Kidney (tissue), 14 donors: ENCODE measurements around the gene IL17B. TPM values are rescaled to one million over a fixed set of nuclear protein-coding genes. Genes with fewer than 3 reads are reported as not detected.
A peak's percentile ranks its signal among the peaks of the same experiment; 100 is the strongest.

Source experiments
- DNase-seq, 5 donors: peaks; one replicate each; pipeline ENCODE4 v3.0.0-alpha.2; 2013 to 2020
- FAIRE-seq: peaks from 2 replicates; lab custom pipeline; 2012; peaks lifted over from hg19 to GRCh38; lab: Jason Lieb, UNC
- H3K27ac ChIP-seq, 2 donors: one replicate each; pipeline ENCODE4 v1.7.0; 2013; ENCODE audit warnings: low read depth in 2 of 2, low read length in 2 of 2, inconsistent platforms in 1 of 2
- H3K27me3 ChIP-seq: one replicate; pipeline ENCODE4 v1.7.1; 2013; ENCODE audit warnings: low read length, inconsistent platforms; ENCODE audit not compliant: control insufficient read depth, insufficient read depth
- H3K36me3 ChIP-seq, 3 donors: one replicate each; pipeline versions ENCODE4 v1.7.0 to v1.7.1; 2013; ENCODE audit warnings: low read length in 3 of 3, control low read depth in 1 of 3, inconsistent platforms in 1 of 3; ENCODE audit not compliant: insufficient read depth in 3 of 3, control insufficient read depth in 2 of 3
- H3K4me1 ChIP-seq, 3 donors: one replicate each; pipeline versions ENCODE4 v1.7.0 to v1.7.1; 2013; ENCODE audit warnings: low read length in 3 of 3, inconsistent platforms in 1 of 3, low read depth in 1 of 3; ENCODE audit not compliant: control insufficient read depth in 2 of 3, insufficient read depth in 2 of 3
- H3K4me3 ChIP-seq, 3 donors: one replicate each; pipeline versions ENCODE4 v1.7.0 to v1.8.1; 2013; ENCODE audit warnings: low read length in 3 of 3, control low read depth in 1 of 3, inconsistent platforms in 1 of 3
- H3K9ac ChIP-seq, 3 donors: one replicate each; pipeline versions ENCODE4 v1.7.0 to v1.7.1; 2013; ENCODE audit warnings: low read length in 3 of 3, control low read depth in 1 of 3, inconsistent platforms in 1 of 3
- H3K9me3 ChIP-seq, 3 donors: one replicate each; pipeline versions ENCODE4 v1.7.0 to v1.7.1; 2013; ENCODE audit warnings: low read length in 3 of 3, control low read depth in 1 of 3, inconsistent platforms in 1 of 3; ENCODE audit not compliant: control insufficient read depth in 2 of 3, insufficient read depth in 1 of 3
- intact Hi-C: fragments of 100-400 bp; cut with DNase I; formaldehyde crosslinking; loops from one replicate; pipeline ENCODE4 v1.11.1; 2022
- polyA plus RNA-seq: library from polyadenylated mRNA; stranded (reverse); fragments of 350-450 nt; fragmentation: Illumina TruSeq; extraction: RNeasy Lipid Tissue Mini Kit (QIAGEN cat#74804); gene quantifications from one replicate; pipeline ENCODE4 v1.2.3, GENCODE V29; 2014; ENCODE audit warnings: low read depth, low replicate concordance; ENCODE audit not compliant: insufficient read depth
- total RNA-seq: library from RNA; stranded (reverse); fragmentation: NEBNext Ultra II Directional; extraction: Animal tissue kit (Norgen Biotek cat#: 25700); gene quantifications from one replicate; pipeline ENCODE4 v1.2.1, GENCODE V29; 2021
- TF ChIP-seq, protein P1 (sequence below): IDR thresholded peaks from 3 replicates; pipeline ENCODE4 v1.5.1; 2012; ENCODE audit warnings: mild to moderate bottlenecking, moderate library complexity, borderline replicate concordance; ENCODE audit not compliant: insufficient read depth; ENCODE audit errors: extremely low read depth
- donor health status: control.
- donor health status: control.
- donor health status: control.
- donor health status: control.
- donor health status: control.
- donor health status: DM: yes; HTN: yes; CAD: no.
- donor health status: Normal renal cell carcinoma (clear cell type).

The IL17B gene
- total and polyA plus RNA-seq, 2 donors from 2014 or later = 1.4 to 4.7 TPM

DNA sequence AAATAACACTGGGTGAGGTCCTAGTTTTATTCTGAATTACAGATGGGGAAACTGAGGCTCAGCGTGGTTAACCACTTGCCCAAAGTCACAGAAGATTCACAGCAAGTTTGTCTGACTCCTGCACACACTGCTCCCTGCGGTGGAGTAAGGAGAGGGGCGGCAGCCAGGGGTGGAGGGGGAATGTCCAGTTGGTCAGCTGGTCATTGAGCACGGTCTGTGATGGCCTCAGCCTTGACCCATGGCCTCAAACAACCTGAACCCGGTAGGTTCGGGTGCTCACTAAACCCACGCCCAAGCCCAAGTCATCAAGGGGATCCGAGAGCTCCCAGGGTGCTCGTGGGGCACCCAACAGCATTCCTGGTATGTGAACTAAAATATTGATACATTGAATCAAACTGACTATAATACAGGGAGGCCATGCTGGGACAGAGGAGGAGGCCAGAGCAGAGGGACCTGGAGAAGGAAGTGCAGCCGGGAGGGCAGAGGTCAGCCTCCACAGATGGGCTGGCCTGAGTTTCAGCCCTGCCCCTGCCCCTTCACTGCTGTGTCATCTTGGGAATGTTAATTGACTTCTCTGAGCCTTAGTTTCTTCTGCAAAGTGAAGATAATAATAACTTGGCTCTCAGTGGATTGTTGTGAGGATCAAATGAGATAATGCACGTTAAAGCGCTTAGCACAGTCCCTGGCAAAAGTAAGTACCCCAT is 3.6 kb upstream of the IL17B start:
- intact Hi-C loops = no loop called here

DNA sequence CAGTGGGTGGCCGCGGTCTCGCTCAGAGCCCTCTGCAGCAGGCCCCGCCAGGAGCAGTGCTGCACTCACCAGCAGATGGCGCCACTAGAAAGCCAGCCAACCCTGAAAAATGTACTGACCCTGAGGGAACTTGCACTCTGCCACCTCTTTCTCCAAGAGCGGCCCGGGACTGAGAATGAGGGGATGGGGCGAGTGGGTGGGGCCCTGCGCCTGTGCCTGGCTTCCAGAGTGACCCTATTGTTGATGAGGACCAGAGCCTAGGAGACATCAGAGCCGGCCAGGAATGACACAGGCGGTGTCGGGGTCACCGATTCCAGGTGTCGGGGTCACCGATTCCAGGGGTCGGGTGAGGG is 2.9 kb upstream of the IL17B start:
- FAIRE-seq (no peak), DNase-seq (peak; percentile 84 to 90 (median 90))
- H3K4me3 ChIP-seq = no peak overlapping the region
- H3K4me1 ChIP-seq = peaks cover 0 to 10% (median 9%) of the 10 kb centered on the region in 3 donors
- TF ChIP-seq, protein P1, sequence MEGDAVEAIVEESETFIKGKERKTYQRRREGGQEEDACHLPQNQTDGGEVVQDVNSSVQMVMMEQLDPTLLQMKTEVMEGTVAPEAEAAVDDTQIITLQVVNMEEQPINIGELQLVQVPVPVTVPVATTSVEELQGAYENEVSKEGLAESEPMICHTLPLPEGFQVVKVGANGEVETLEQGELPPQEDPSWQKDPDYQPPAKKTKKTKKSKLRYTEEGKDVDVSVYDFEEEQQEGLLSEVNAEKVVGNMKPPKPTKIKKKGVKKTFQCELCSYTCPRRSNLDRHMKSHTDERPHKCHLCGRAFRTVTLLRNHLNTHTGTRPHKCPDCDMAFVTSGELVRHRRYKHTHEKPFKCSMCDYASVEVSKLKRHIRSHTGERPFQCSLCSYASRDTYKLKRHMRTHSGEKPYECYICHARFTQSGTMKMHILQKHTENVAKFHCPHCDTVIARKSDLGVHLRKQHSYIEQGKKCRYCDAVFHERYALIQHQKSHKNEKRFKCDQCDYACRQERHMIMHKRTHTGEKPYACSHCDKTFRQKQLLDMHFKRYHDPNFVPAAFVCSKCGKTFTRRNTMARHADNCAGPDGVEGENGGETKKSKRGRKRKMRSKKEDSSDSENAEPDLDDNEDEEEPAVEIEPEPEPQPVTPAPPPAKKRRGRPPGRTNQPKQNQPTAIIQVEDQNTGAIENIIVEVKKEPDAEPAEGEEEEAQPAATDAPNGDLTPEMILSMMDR = peak; percentile 93
- H3K9ac ChIP-seq = no peak overlapping the region
- H3K27ac ChIP-seq = peak overlapping the region; percentile 53 to 79
- H3K27me3 ChIP-seq = no peaks in the 10 kb centered on the region
- no peaks in the 10 kb centered on the region for H3K9me3 ChIP-seq
- intact Hi-C loops = no loop called here
- H3K36me3 ChIP-seq = no peaks in the 10 kb centered on the region

More for the DNA sequence above, 3.6 kb upstream of the IL17B start:
- DNase-seq (no peak), FAIRE-seq (no peak)
- H3K27ac ChIP-seq = peak overlapping the region; percentile 51 to 84
- TF ChIP-seq, protein P1 = no peak
- no peak overlapping the region for H3K4me3 ChIP-seq
- peaks cover 0 to 10% (median 9%) of the 10 kb centered on the region in 3 donors for H3K4me1 ChIP-seq
- H3K9me3 ChIP-seq = no peaks in the 10 kb centered on the region
- no peaks in the 10 kb centered on the region for H3K36me3 ChIP-seq
- no peaks in the 10 kb centered on the region for H3K27me3 ChIP-seq
- peak overlapping the region in 1 of 3 donors; percentile 34 for H3K9ac ChIP-seq

DNA sequence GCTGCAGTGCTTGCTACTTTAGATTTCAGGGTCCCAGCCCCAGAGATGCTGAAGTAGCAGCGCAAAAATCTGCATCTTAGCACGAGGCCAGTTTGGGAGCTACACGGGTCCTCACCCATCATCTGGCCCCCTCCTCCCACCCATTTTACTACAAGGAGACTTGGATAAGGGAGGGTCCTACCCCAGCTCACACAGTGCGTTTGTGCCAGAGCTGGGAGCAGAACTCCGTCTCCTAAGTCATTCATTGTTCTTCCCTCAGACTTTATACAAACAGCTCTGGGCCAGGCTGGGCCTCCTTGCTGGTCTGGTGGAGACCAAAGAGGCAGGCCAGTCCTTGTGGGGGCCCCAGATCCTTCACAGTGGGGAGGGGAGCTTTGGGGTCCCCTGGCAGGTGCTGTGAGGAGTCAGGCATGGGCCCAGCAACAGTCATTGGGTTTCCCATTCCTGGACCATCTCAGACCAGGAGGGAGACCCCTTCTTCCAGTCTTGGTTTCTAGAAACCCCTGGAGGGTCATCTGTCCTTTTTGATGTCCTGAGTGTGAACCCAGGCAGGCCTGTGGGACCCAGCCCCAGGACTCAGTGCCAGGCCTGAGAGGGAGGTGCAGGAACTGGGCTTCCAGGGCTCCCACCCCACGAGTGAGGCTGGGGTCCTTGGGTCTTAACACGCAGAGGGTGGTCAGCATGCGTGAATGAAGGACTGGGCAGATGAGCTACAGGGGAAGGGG is 2.3 kb upstream of the IL17B start:
- H3K36me3 ChIP-seq = no peaks in the 10 kb centered on the region
- H3K9ac ChIP-seq = peak overlapping the region in 1 of 3 donors; percentile 26
- TF ChIP-seq, protein P1 = no peak
- H3K9me3 ChIP-seq = no peaks in the 10 kb centered on the region
- DNase-seq = no peak
- no peaks in the 10 kb centered on the region for H3K27me3 ChIP-seq
- FAIRE-seq = no peak
- peaks cover 0 to 10% (median 9%) of the 10 kb centered on the region in 3 donors for H3K4me1 ChIP-seq
- intact Hi-C loops = no loop called here
- H3K4me3 ChIP-seq = no peak overlapping the region
- peak overlapping the region; percentile 53 to 79 for H3K27ac ChIP-seq
